NAMALWA (cell line): ENCODE results near the gene PPP1R14C.

Experiments
- DNase-seq: peaks from one replicate; pipeline ENCODE4 v3.0.0-alpha.2; 2015; ENCODE audit warnings: low spot score

Gene PPP1R14C

DNA sequence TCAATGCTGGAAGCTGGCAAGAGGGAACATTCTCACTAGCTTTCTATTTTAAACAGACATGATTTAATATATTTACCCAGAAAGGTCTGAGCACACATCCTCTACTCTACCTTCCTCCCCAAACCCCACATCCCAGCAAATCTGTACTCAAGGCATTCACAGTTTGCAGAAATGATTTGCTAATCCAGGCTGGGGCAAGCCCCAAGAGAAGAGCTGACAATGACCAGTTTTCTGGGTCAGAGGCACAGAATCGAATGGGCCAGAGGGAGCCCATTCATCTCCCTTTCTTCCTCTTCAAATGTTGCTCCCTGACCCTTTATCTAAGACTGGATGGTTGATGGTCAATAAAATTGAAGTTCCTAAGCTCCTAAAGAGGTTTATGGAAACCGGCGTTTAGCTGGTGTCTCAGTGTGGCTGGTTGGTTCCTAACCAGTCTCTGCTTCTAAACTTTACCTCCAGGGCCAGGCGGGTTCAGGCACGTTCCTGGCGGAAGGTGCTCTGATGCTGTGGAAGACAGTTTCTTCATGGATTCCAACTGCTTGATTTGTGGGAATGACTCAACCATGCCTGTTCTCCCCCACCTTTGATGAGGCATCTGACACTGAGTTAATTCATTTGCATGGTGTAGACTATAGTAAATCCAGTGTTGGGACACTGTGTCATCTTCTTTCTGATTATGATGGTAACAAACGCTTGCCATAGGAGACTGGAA is 129.6 kb downstream of the PPP1R14C start:
- DNase-seq: no peak

DNA sequence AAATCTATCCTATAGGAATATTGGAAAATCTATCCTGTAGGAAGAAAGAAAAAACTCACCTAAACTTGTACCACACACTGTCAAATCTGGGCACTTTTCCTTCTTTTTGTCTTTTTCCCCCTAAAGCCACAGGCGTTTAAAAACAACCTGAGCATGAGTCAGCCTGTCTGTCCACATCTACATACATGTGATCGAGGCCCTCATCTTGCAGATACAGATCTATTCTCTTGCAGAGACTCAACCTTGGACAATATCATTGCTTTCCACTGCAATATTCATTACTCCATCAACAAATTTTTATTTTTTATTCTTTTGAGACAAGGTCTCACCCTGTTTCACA is 130.1 kb downstream of the PPP1R14C start:
- DNase-seq: peak; percentile 8

DNA sequence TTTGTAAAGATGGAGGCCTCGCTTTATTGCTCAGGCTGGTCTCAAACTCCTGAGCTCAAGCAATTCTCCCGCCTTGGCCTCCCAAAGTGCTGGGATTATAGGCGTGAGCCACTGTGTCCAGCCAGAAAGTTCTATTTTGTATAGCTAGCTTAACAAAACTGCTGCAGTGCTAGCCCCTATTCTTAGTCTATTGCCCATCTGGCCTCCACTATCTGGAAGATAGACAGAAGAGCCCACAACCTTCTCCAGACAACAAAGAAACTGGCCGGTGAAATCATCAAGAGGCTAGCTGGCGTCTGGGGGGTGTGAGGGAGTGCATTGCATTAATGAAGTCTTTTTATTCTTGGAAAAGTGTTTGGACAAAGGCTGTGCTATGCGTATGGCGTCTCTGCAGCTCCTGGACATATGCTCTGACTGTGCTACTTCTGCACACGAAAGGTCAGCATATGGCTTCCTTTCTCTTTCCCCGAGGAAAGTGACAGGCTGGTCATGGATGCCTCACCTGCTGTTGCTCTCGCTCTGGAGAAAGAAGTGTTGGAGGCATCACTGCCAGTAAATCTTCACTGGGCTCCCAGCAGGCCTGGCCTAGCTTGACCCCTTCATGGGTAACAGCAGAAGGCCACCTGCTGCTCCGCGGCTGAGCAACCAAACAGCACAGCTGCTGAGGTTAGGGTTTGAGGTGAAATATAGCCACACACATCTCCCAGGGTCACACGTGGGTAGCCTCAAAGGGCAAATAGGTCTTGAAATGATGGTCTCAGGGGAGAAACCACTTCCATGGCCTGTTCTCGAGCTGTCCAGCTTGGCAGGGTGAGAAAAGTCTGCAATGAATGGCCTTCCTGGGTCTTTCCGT is 130.8 kb downstream of the PPP1R14C start:
- DNase-seq: peak; percentile 73

DNA sequence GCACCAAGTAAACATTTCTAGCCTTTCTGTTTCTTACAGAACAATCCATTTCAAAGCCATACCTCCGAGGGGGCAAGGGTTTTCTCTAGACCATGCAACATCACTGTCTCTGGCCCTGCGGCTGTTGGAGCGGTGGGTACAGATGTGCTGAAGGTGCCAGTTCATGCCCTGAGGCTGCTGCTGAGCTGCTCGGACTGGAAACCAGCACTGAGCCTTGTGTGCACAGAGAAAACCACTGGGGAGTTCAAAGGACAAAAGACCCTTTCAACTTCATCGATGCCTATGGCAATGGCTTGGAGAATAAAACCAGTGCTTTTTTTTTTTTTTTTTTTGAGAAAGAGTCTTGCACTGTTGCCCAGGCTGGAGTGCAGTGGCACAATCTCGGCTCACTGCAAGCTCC is 132.6 kb downstream of the PPP1R14C start:
- DNase-seq: no peak

DNA sequence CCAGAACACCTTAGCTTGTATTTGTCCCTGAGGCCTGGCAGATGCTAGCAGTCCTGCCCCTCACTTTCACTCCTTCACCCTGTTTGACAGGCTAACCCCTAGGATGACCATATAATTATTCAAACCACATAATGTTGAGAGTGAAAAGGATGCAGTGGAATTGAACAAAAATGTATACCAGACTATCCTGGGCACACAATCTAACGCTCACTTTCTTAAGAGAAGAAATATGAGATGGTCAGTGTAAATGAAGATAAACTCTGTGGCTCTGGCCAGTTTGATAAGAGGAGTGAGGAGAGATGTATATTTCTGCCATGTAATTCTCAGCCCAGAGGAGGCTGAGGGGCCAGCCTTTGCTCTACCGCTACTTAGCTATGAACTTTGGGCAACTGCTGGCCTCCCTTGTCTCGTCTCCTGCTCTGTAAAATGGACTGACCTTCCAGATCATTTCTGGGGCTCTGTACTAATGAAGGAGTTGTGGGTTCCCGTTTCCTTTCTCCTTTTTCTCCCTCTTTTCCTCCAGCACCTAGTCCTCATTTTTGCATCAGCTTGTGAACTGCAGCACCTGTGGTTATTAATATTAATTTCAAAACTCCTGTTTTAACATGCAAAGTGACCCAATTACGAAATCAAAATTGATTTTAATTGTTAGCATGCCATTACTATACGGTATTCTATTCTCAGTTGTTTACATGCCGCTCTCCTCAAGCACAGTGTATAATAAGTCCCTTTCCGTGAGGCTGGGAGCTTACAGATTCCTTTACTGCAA is 133.5 kb downstream of the PPP1R14C start:
- no peak for DNase-seq

DNA sequence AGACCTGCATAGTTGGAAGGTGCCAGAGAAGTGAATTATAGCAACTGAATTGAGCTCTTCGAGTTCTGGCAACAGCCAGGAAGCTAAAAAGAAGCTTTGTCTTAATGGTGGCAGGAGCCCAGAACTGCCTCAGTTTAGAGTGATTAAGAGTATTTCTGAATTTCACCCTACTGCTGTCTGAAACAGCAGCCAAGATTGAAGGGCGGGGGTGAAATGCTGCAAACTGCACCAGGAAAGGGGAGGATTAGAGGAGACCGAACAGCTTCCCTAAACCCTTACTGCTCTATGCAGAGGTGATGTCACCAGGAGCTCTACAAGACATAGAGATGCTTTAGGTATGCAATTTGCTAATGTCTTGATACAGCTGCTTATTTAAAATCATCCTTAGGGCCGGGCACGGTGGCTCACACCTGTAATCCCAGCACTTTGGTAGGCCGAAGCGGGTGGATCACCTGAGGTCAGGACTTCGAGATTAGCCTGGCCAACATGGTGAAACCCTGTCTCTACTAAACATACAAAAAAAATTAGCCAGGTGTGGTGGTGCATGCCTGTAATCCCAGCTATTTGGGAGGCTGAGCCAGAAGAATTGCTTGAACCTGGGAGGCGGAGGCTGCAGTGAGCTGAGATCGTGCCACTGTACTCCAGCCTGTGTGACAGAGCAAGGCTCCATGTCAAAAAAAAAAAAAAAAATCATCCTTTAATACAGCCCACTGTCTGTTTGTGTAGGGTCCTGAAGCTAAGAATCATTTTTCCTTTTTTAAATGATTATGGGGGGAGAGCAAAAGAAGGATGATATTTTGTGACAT is 134.3 kb downstream of the PPP1R14C start:
- no peak for DNase-seq

DNA sequence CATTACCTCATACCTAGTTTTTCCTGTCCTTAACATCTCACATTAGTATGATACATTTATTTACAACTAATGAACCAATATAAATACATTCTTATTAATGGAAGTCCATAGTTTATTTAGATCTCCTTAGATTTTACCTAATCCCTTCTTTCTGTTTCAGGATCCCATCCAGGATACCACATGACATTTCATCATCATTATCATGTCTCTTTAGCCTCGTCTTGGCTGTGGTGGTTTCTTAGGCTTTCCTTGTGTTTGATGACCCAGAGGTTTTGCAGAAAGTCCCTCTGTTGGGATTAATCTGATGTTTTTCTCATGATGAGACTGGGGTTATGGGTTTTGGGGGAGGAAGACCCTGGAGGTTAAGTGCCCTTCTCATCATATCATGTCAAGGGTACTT is 136.7 kb downstream of the PPP1R14C start:
- no peak for DNase-seq

DNA sequence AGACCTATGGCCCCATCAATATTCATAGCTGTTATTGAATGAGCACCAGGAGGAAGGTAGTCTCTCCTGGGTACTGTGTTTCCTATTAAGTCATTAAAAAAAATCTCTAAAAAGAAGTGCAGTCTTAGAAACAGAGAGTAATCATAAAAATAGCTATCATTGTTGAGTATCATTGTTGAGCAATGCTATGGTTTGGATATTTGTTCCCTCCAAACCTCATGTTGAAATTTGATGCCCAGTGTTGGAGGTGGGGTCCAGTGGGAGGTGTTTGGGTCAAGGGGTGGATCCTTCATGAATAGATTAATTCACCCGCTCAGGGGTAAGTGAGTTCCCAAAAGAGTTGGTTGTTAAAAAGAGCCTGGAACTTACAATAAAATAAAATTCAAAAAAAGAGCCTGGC is 137.9 kb downstream of the PPP1R14C start:
- no peak for DNase-seq

DNA sequence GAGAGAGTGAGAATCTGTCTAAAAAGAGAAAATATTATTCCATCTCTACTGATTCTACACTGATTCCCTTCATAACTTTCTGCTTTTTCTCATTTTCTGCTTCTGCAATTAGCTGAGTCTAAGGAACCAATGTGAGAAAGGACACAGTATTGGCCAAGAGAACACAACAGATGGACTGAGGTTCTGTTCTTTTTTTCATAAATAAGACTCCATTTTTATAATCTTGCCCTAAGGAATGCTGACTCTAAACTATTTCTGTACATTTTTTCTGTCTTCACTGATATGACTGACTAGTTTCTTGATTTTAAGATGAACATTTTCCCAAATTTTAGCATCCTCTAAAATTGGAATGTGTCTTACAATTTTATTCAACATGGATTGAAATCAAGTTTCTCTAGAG is 138.9 kb downstream of the PPP1R14C start:
- DNase-seq: no peak

DNA sequence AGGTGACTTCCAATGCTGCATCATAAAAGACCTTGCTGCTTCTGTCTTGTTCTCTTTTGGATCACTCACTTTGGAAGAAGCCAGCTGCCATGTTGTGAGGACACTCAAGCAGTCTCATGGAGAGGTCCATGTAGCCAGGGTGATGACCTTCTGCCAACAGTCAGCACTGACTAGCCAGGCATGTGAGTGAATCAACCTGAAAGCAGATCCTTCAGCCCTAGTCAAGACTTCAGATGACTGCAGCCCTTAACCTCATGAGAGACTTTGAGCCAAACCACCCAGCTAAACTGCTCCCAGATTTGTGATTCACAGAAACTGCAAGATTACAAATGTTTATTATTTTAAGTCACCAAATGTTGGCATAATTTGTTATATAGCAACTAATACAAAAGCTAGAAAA is 140.0 kb downstream of the PPP1R14C start:
- no peak for DNase-seq

DNA sequence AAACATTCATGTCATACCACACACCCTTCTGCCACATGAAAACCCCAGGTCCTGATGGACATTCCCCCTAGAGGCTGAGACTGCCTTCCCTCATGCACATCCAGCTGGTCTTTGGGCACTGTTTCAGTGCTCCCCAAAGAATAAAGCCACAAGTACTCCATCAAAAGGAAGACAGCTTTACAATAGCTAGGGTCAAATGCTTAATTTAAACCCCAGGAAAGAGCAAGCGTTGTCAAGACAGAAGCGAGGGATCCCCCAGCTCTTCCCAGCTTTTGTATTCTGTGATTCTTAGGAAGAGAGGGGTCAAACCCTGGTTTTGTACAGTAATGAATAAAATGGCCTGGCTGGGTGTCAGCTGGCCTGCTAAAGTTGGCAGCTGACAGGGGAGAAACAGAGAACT is 143.6 kb downstream of the PPP1R14C start:
- no peak for DNase-seq

DNA sequence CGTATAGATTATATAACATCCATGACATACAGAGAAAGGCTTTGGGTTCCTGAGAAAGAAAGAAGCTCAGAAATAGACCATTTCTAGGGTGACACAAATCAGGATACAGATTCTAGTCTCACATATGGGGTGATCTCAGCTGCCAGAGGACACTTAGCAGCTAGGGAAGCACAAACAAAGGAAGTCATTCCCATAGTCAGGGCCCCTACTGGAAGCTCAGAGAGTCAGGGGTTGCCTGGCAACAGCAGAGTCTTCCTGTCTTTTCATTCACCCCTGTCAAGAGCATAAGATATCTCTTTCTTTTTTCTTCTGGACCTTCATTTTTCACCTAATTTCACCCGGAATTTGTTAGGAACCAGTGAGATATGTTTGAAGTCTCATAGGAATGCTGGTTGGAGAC is 144.1 kb downstream of the PPP1R14C start:
- no peak for DNase-seq

DNA sequence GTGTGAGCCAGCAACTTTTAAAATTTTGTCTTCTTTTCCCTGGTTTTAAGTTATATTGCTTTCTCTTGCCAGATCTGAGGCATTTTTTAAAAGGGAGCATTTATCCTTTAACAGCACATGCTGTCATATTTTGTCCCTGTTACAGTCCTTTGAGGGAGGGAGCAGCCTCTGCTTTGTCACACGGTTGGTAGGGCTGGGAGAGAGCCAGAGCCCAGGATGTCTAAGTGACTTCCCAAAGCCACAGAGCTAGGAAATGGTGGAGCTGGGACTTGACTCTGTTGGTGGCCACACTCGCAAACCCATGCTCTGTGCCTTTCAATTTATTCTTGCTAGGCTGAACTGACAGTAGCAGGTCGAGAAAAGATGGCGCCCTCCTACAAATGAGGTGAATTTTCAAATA is 145.6 kb downstream of the PPP1R14C start:
- no peak for DNase-seq

DNA sequence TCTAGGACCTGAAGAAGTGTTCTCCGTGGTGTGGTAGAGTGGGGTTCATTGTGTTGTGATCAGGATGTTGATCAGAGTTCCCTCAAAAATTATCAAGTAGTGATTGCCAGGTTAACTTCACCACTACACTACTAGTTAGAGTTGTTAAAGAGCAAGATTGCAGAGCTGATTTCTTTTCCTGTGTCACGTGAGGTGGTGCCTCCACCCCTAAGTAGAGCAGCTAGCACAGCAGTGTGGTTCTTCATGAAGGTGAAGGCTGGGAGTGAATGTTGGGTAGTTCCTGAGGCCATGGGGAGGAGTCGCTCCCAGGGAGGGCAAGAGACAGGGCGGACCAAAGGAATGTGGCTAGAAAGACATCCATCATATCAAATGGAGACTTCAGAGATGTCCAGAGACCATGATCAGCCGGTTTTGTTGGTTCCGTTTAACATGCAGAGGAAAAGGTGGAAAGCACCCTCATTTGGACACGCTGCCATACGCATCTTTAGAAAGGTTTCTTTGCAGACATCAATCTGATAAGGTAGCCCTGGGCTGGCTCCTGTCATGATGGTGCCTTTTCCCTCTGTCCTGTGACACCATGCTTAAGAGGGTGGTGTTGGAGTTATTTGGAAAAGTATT is 146.7 kb downstream of the PPP1R14C start:
- DNase-seq: no peak

DNA sequence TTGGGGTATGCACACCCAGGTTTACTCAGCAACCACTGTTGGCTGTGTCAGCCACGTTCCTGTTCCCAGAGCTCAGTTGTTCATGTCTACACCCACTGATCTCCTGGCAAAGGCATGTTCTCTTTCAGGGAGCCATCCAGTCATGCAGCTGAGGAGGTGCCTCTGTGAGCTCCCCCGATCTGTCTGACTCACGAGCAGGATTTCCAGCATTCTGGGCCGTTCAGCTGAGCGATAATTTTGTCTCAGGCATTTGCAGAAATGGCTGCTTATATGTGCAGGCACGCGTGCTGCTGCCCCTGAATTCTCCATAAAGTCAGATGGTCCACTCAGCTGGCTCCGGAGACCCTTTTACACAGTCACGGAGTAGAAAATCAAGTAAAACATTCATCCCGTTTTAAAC is 147.6 kb downstream of the PPP1R14C start:
- no peak for DNase-seq

DNA sequence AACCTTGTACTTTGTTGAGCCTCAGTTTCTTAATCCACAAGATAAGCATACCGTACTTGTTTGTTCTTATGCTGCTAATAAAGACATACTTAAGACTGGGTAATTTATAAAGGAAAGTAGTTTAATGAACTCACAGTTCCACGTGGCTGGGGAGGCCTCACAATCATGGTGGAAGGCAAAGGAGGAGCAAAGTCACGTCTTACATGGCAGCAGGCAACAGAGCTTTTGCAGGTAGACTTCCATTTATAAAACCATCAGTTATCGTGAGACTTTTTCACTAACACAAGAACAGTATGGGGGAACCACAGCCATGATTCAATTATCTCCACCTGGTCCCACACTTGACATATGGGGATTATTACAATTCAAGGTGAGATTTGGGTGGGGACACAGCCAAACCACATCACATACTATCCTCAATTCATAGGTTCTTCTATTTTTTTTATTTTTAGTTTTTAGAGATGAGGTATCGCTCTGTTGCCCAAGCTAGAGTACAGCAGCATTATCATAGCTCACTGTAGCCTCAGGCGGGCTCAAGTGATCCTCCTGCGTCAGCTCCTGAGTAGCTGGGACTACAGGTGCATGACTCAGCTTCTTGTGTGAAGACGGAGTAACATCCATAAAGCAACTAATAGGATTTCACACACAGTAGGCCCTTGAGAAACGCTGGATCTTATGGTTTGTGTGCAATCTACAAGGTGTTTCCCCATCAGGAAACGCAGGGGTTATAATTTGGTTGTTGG is 149.3 kb downstream of the PPP1R14C start:
- DNase-seq: no peak

DNA sequence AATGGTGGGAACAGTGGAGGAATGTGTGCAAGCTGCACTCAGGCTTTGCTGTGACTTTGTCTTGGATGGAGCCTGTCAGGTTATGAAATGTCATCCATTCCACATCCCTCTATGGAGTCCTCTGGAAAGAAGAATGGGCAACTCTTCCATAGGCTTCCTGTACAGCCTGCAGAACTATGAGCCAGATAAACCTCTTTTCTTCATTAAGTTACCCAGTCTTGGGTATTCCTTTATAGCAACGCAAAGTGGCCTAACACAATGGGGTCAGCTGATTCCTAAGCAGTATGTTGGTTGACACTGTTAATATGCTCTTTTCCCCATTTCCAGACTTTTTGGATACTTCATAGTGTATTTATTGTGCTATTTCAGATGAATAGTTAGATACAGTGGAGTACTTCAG is 150.2 kb downstream of the PPP1R14C start:
- DNase-seq: no peak

DNA sequence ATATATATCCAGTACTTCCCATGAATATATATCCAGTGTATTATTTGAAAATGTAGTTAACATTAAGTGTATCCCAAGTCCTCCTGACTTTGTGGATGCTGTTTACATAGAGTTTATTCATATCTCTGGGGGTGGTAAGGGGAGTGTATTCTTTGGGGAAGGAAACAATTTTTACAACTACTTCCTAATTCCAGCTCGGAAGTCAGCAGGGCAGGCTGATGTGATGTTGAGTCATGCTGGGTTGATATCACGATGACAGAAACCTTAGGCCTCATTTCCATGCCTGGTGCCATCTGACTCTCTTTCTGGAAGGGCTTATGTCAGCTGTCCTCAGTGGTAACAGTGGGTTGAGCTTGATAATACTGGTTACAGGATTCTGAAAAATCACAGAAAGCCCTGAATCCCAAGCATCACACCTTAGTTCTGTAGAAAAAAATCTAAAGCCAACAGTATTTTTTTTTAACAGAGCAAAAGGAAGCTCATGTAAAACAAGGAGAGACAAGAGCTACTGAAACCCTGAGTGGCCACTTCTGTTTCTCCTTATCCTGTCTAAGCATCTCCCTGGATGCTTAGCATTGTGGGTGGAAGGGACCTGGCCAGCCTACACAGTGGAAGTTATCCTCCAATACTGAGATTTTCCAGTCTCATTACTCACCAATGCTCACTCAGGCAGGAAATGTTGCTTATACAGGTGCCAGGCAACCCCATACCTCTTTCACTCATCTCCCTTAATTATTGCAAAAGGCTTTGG is 150.8 kb downstream of the PPP1R14C start:
- no peak for DNase-seq

DNA sequence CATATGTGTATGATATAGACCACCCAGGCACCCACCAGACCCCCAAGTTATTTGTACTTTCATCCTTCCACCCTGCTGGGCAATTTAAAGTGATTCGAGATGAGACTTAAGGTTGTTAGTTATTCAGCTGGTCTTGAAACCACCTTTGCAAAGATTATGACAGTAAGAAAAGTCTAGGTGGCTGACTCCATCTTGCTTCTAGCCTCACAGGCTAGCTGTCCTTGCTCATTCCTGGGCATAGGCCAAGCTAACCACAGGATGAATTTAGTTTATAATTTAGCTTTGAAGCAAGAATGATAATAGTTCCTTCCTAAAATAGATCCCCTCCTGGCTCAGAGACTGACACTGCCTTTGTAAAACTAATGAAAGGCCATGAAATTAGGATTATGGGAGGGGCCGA is 154.0 kb downstream of the PPP1R14C start:
- DNase-seq: no peak

DNA sequence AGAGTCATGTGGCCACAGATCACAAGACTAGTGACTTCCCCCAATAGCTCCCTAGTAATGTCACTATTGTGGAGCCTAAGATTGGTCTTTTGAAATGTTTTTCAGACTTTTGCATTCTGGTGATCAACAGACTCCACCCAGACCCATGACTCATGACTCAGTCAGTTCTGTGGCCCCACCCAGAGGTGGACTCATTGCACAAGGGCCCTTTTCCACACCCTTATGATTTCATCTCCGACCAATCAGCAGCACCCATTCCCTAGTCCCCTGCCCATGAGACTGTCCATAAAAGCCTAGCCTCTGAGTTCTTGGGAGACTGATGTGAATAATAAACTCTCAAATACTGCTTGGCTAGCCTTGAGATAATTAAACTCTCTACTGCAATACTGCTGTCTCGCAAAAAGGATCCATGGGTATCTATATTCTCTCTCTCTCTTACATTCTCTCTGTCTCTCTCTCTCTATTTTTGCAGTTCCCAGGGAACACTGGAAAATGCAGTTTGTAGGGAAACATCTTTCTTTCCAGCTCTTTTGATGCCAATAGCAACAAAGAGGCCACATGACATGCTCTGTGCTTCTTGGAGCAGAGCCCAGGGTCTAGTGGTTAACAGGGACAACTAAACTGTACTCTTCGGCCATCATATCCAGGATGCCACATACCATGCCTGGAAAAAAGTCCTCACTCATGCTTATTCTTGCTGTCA is 154.6 kb downstream of the PPP1R14C start:
- DNase-seq: no peak
